Keratinocyte (primary cell): Measurements from ENCODE around the gene QSOX2. TPM values are rescaled to one million over a fixed set of nuclear protein-coding genes. Genes with fewer than 3 reads are reported as not detected.

Experiments used
- DNase-seq: peaks from one replicate; pipeline ENCODE4 v3.0.0-alpha.2; 2011; ENCODE audit warnings: low read depth, missing footprints, low spot score
- FAIRE-seq: peaks from 2 replicates; lab custom pipeline; 2011; peaks lifted over from hg19 to GRCh38; lab: Jason Lieb, UNC
- H2AFZ ChIP-seq: 2 replicates; pipeline ENCODE4 v1.6.0; 2012; ENCODE audit warnings: low read length, control low read depth, inconsistent platforms; ENCODE audit not compliant: control insufficient read depth
- H3K27ac ChIP-seq: 2 replicates; pipeline ENCODE4 v1.5.1; 2011; ENCODE audit warnings: low read length; ENCODE audit not compliant: control insufficient read depth, insufficient read depth
- H3K27me3 ChIP-seq: 3 replicates; pipeline ENCODE4 v1.6.0; 2011; ENCODE audit warnings: low read length; ENCODE audit not compliant: control insufficient read depth, insufficient read depth; ENCODE audit errors: extremely low read depth
- H3K36me3 ChIP-seq, 2 experiments: 2 replicates in 1 of 2; 3 replicates in 1 of 2; pipeline ENCODE4 v1.5.1; 2011; ENCODE audit warnings: low read length in 2 of 2, mild to moderate bottlenecking in 1 of 2; ENCODE audit not compliant: control insufficient read depth in 2 of 2, insufficient read depth in 2 of 2; ENCODE audit errors: extremely low read depth in 1 of 2
- H3K4me1 ChIP-seq: 3 replicates; pipeline ENCODE4 v1.5.1; 2011; ENCODE audit warnings: low read length; ENCODE audit not compliant: control insufficient read depth, insufficient read depth; ENCODE audit errors: extremely low read depth
- H3K4me2 ChIP-seq: 3 replicates; pipeline ENCODE4 v1.6.0; 2011; ENCODE audit warnings: low read depth, low read length; ENCODE audit not compliant: control insufficient read depth, insufficient read depth; ENCODE audit errors: extremely low read depth
- H3K4me3 ChIP-seq, 3 experiments: fragments of 200-600 bp in 1 of 3; sonication (generic) in 1 of 3; 2 replicates in 2 of 3; 3 replicates in 1 of 3; pipeline ENCODE4 v1.5.1; 2011 to 2016; ENCODE audit warnings: low read length in 3 of 3, mild to moderate bottlenecking in 3 of 3, control low read depth in 2 of 3, inconsistent platforms in 1 of 3, low read depth in 1 of 3, mixed read lengths in 1 of 3, mixed run types in 1 of 3, moderate library complexity in 1 of 3; ENCODE audit not compliant: control insufficient read depth in 2 of 3, insufficient read depth in 2 of 3; ENCODE audit errors: extremely low read depth in 1 of 3
- H3K79me2 ChIP-seq: 2 replicates; pipeline ENCODE4 v1.6.0; 2012; ENCODE audit warnings: low read length; ENCODE audit not compliant: control insufficient read depth, insufficient read depth
- H3K9ac ChIP-seq: 3 replicates; pipeline ENCODE4 v1.6.0; 2011; ENCODE audit warnings: low read length; ENCODE audit not compliant: control insufficient read depth, insufficient read depth; ENCODE audit errors: extremely low read depth
- H3K9me1 ChIP-seq: 3 replicates; pipeline ENCODE4 v1.6.0; 2011; ENCODE audit warnings: low read length; ENCODE audit not compliant: control insufficient read depth, insufficient read depth; ENCODE audit errors: extremely low read depth
- H3K9me3 ChIP-seq: 2 replicates; pipeline ENCODE4 v1.5.1; 2012; ENCODE audit warnings: low read depth, low read length; ENCODE audit not compliant: control insufficient read depth
- H4K20me1 ChIP-seq: 3 replicates; pipeline ENCODE4 v1.6.0; 2011; ENCODE audit warnings: low read length; ENCODE audit not compliant: control insufficient read depth, insufficient read depth; ENCODE audit errors: extremely low read depth
- CTCF ChIP-seq, 3 experiments: IDR thresholded peaks in 1 of 3; conservative IDR thresholded peaks in 1 of 3; optimal IDR thresholded peaks in 1 of 3; 2 replicates in 2 of 3; 3 replicates in 1 of 3; pipeline versions ENCODE3 to v1.5.1; 2011; ENCODE audit warnings: low read length in 3 of 3, mild to moderate bottlenecking in 3 of 3, moderate library complexity in 2 of 3, control low read depth in 1 of 3, inconsistent platforms in 1 of 3; ENCODE audit not compliant: insufficient read depth in 2 of 3; ENCODE audit errors: extremely low read depth in 1 of 3
- EZH2 ChIP-seq: IDR thresholded peaks from one replicate; pipeline ENCODE4 v1.6.1; 2012; ENCODE audit warnings: inconsistent platforms, mild to moderate bottlenecking, low read length, moderate library complexity
- dilution Hi-C: fragments of 300-500 bp; cut with MboI; formaldehyde crosslinking; loops from one replicate; pipeline ENCODE4 v1.7.0; 2020; ENCODE audit warnings: low sequenced_read_pairs; ENCODE audit not compliant: extremely low pct_ligation_motif_present
- polyA plus RNA-seq, 5 experiments: library from polyadenylated mRNA; depleted of rRNA in 3 of 5; stranded (reverse) in 3 of 5; stranded (forward) in 1 of 5; unstranded in 1 of 5; fragments of >200 nt; gene quantifications; 1 replicate in 1 of 5; 2 replicates in 3 of 5; 3 replicates in 1 of 5; pipeline versions ENCODE4 v1.2.1 to v1.2.3, GENCODE V29; 2011 to 2012; ENCODE audit warnings: missing spikeins in 2 of 5, low read depth in 1 of 5, low replicate concordance in 1 of 5

The QSOX2 gene
- polyA plus RNA-seq, 1 donor (not counting 4 experiments of a cell fraction or from before 2014, with no cell fraction given), result 11.9 TPM

- Histone ChIP-seq H3K4me1 (no peaks in the 10 kb centered on the region), H3K27ac (no peak overlapping the region), H3K9ac (no peak overlapping the region), H3K9me1 (no peaks in the 10 kb centered on the region), H2AFZ (no peak overlapping the region), H3K79me2 (no peaks in the 10 kb centered on the region), H4K20me1 (no peaks in the 10 kb centered on the region), H3K4me2 (no peak overlapping the region), H3K36me3 (no peaks in the 10 kb centered on the region), H3K9me3 (no peaks in the 10 kb centered on the region), H3K4me3 (no peak overlapping the region), H3K27me3 (peaks cover 32% of the 10 kb centered on the region)
- no peak for TF ChIP-seq EZH2
- TF ChIP-seq CTCF (optimal IDR thresholded peaks at IDR 0.05 in 1 of 3, IDR thresholded peaks at IDR 0.05 in 1 of 3, conservative IDR thresholded peaks at IDR 0.05 in 1 of 3; ENCODE audit: extremely low read depth in 1 of 3, insufficient read depth in 2 of 3, low read length in 3 of 3), result no peak
- FAIRE-seq (no peak), DNase-seq (no peak)
- dilution Hi-C loops, result no loop called here
These were observed 66.5 kb downstream of the QSOX2 start for GRCh38 chr9:136179101-136179616.

GRCh38 chr9:136178773-136179075 is 66.9 kb downstream of the QSOX2 start:
- Histone ChIP-seq H3K27ac (no peak overlapping the region), H2AFZ (no peak overlapping the region), H3K9me1 (no peaks in the 10 kb centered on the region), H3K4me3 (no peak overlapping the region), H3K9ac (no peak overlapping the region), H3K36me3 (no peaks in the 10 kb centered on the region), H3K27me3 (peaks cover 32% of the 10 kb centered on the region), H3K4me2 (no peak overlapping the region), H3K79me2 (no peaks in the 10 kb centered on the region), H4K20me1 (no peaks in the 10 kb centered on the region), H3K9me3 (no peaks in the 10 kb centered on the region), H3K4me1 (no peaks in the 10 kb centered on the region)
- FAIRE-seq (no peak), DNase-seq (no peak)
- dilution Hi-C loops, result no loop called here
- TF ChIP-seq CTCF (optimal IDR thresholded peaks at IDR 0.05 in 1 of 3, IDR thresholded peaks at IDR 0.05 in 1 of 3, conservative IDR thresholded peaks at IDR 0.05 in 1 of 3; ENCODE audit: extremely low read depth in 1 of 3, insufficient read depth in 2 of 3, low read length in 3 of 3), result no peak
- no peak for TF ChIP-seq EZH2
